Neural cell (in vitro differentiated cells): Measurements from ENCODE around the gene ZFYVE26.

ENCODE experiments used
- POLR2AphosphoS5 ChIP-seq: IDR thresholded peaks from 2 replicates; pipeline ENCODE4 v1.6.1; 2012
- TF ChIP-seq, protein P1 (sequence below): fragments of 450-650 bp; IDR thresholded peaks from 2 replicates; pipeline ENCODE4 v1.5.1; 2014; ENCODE audit warnings: antibody characterized with exemption, mild to moderate bottlenecking, moderate library complexity; ENCODE audit not compliant: poor library complexity, severe bottlenecking

DNA sequence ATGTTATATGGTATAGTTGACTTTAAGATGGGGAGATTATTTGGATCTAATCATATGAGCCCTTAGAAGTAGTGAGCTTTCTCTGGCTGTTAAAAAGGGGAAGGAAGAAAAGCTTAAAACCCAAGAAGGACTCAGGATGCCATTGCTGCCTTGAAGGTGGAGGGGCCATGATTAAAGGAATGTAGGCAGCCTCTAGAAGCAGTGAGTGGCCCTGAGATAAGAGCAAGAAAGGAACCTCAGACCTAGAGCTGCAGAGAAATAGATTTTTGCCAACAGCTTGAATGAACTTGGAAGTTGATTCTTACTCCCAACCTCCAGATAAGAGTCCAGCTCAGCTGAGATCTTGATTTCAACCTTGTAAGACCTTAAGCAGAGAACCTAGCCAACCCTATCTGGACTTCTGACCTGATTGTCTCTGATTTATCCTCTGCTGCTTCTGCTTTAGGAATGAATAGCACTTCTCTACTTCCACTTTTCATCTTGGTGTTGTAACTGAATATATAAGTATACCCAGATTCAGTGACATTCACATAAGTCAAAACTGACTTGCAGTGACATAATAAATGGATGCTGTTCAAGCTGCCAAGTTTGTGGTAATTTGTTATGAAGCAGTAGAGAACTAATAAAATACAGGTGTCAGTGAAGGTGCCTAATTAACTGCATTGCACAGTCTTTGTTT lies 36.7 kb upstream of the ZFYVE26 start:
- TF ChIP-seq, protein P1, sequence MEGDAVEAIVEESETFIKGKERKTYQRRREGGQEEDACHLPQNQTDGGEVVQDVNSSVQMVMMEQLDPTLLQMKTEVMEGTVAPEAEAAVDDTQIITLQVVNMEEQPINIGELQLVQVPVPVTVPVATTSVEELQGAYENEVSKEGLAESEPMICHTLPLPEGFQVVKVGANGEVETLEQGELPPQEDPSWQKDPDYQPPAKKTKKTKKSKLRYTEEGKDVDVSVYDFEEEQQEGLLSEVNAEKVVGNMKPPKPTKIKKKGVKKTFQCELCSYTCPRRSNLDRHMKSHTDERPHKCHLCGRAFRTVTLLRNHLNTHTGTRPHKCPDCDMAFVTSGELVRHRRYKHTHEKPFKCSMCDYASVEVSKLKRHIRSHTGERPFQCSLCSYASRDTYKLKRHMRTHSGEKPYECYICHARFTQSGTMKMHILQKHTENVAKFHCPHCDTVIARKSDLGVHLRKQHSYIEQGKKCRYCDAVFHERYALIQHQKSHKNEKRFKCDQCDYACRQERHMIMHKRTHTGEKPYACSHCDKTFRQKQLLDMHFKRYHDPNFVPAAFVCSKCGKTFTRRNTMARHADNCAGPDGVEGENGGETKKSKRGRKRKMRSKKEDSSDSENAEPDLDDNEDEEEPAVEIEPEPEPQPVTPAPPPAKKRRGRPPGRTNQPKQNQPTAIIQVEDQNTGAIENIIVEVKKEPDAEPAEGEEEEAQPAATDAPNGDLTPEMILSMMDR = no peak
- TF ChIP-seq POLR2AphosphoS5 = no peak
